ENCODE results near the gene SENP6.
"Not testable (repeated sequence)": the region's sequence is repeated elsewhere in the genome, so short reads cannot be mapped to it uniquely, and the experiment has no call there.

Gene SENP6

GRCh38 chr6:75673884-75674283 is 72.2 kb downstream of the SENP6 start:
- DNase-seq (ENCODE audit: extremely low read depth, low read depth) = no peak
- no peak for TF ChIP-seq CTCF (IDR thresholded peaks at IDR 0.05; ENCODE audit: low read depth, low read length)

- no peak for DNase-seq (ENCODE audit: extremely low read depth, low read depth)
- no peak for TF ChIP-seq CTCF (IDR thresholded peaks at IDR 0.05; ENCODE audit: low read depth, low read length)
These were observed 74.7 kb downstream of the SENP6 start for GRCh38 chr6:75676377-75676776.

GRCh38 chr6:75682548-75682947 is 80.9 kb downstream of the SENP6 start:
- DNase-seq (ENCODE audit: extremely low read depth, low read depth) = not testable (repeated sequence)

- not testable (repeated sequence) for DNase-seq (ENCODE audit: extremely low read depth, low read depth)
These were observed 81.3 kb downstream of the SENP6 start for GRCh38 chr6:75683005-75683404.

GRCh38 chr6:75687535-75687934 is 85.9 kb downstream of the SENP6 start:
- DNase-seq (ENCODE audit: extremely low read depth, low read depth) = not testable (repeated sequence)

GRCh38 chr6:75687937-75688336 is 86.3 kb downstream of the SENP6 start:
- DNase-seq (ENCODE audit: extremely low read depth, low read depth) = not testable (repeated sequence)

- TF ChIP-seq CTCF (IDR thresholded peaks at IDR 0.05; ENCODE audit: low read depth, low read length) = no peak
- no peak for DNase-seq (ENCODE audit: extremely low read depth, low read depth)
These were observed 87.9 kb downstream of the SENP6 start for GRCh38 chr6:75689576-75689975.

- DNase-seq (ENCODE audit: extremely low read depth, low read depth) = no peak
- no peak for TF ChIP-seq CTCF (IDR thresholded peaks at IDR 0.05; ENCODE audit: low read depth, low read length)
These were observed 89.3 kb downstream of the SENP6 start for GRCh38 chr6:75691012-75691411.

GRCh38 chr6:75693534-75693933 is 91.9 kb downstream of the SENP6 start:
- TF ChIP-seq CTCF (IDR thresholded peaks at IDR 0.05; ENCODE audit: low read depth, low read length) = peak; percentile 17

GRCh38 chr6:75694406-75694805 is 92.7 kb downstream of the SENP6 start:
- no peak for DNase-seq (ENCODE audit: extremely low read depth, low read depth)
- no peak for TF ChIP-seq CTCF (IDR thresholded peaks at IDR 0.05; ENCODE audit: low read depth, low read length)

More at GRCh38 chr6:75693534-75693933, 91.9 kb downstream of the SENP6 start:
- peak; percentile 3 for DNase-seq (ENCODE audit: extremely low read depth, low read depth)

GRCh38 chr6:75708334-75708733 is 106.7 kb downstream of the SENP6 start:
- DNase-seq (ENCODE audit: extremely low read depth, low read depth) = not testable (repeated sequence)

Data from AG09319 (cell line).